GM18867 (cell line): ENCODE results near the gene GABPB1.

Experiments
- ATAC-seq: cut with Tn5 transposase; IDR thresholded peaks from one replicate; pipeline ENCODE4 v1.9.1; 2021; ENCODE audit warnings: mild to moderate bottlenecking, moderate library complexity; ENCODE audit not compliant: unreplicated experiment

Gene GABPB1

DNA sequence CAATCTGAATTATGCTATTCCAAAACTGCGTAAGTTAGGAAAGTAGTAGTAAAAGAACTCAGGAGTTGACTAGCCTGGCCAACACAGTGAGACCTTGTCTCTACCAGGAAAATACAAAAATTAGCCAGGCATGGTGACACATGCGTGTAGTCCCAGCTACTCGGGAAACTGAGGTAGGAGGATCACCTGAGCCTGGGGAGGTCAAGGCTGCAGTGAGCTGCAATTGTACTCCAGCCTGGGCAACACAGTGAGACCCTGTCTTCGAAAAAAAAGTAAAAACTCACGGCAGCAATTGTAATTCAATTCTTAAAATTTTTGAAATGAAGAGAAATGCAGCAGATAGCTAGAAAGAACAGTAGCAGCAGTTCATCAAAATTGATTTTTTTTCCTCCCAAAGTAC lies 9.7 kb downstream of the GABPB1 start:
- no peak for ATAC-seq

DNA sequence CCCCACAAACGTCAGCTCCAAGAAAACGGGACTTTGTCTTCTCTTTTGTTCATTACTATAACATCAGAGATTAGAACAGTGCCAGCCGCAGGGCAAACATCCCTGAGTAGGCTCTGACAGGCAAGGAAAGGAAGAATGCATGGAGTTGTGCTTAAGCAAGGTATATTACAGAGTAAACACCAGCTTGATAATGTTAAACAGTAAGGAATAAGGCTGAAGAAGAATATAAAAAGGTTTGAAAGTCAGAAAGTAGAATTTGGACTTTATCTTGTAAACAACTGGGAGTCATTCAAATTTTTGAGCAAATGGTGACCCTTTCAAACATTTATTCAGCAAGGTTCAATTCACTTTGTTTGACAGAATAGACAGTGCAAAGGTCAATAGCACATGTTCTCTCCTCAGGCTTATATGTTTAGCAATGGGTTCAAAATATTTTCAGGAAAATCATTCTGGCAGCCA lies 11.0 kb downstream of the GABPB1 start:
- ATAC-seq, result no peak

DNA sequence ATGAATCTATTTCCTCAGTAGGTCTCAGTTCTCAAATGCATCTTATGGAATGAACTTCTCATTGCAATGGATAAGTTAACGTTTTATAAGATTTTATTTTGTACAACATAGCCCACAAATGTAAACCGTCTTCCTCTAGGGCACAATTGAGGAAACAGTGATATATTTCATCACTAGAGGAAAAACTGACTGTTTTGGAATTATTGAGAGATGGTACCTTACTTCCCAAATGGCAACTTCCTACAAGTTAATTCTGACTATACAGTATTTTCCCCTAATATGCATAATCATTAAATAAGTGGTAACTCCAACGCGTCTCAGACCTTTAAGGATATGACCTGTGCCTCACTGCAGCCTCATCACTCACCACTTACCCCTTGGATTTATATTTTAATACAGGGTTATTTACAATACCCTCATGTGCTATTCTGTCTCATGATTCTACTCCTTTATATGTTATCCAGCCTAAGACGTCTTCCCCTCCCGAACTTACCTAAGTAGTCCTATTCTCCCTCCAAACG lies 13.3 kb downstream of the GABPB1 start:
- no peak for ATAC-seq

DNA sequence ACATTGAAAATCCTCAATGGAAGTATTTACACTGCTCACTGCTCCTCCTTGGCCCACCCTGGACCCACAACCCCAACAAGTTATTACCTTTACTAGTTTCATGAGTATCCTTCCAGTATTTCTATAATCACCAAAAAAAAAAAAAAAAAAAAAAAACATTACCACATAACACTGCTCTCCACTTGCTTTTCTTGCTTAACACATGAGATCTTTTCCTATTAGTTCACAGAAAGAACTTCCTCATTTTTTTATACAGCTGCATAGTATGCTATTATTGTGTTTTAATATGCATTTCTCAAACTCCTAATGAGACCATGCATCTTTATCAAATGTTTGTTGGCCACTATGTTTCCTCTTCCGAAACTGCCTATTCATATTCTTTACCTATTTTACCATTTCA lies 14.6 kb downstream of the GABPB1 start:
- ATAC-seq, result no peak

DNA sequence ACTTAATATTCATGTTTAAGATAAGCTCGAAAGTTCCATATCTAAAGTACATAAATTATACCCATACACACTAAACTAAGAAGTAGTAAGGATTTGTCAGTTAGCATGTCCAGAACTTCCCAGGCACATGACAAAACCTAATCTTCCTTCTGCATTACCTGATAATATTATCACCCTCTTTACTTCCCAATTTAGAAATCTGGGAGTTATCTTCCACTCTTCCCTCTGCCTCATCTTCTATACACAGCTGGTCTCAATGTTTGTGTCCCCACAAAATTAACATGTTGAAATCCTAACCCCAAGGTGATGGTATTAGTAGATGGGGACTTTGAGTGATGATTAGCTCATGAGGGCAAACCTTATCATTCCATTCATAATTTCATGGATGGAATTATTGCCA lies 15.3 kb downstream of the GABPB1 start:
- ATAC-seq, result no peak

DNA sequence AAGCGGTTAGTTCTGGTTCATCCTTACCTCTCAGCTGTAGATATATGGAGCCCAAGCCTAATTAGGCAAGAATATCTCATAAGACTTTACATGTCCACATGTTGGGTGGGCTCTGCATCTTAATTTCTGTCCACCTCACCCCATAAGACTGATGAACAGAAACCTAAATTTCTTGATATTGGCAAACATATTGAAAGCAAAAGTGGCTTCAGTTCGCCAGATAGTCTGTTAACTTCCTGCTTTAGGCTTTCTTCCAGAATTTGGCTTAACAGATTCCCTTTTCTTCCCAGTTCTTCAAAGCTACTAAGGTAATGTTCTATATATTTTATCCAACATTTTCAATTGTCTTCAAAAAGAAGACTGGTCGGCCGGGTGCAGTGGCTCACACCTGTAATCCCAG lies 19.7 kb downstream of the GABPB1 start:
- ATAC-seq, result no peak

DNA sequence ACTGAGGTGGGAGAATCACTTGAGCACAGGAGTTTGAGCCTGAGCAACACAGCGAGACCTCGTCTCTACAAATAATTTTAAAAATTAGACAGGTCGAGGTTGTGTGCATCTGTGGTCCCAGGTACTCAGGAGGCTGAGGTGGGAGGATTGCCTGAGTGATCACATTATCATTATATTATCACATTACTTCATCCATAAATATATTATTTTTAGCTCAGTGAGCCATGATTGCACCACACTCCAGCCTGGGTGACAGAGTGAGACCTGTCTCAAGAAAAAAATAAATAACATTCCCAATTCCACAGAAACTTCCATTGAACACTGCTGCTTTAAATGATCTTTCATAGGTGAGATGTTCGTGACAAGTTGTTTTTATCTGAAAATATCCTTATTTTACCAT lies 21.8 kb downstream of the GABPB1 start:
- ATAC-seq, result no peak

DNA sequence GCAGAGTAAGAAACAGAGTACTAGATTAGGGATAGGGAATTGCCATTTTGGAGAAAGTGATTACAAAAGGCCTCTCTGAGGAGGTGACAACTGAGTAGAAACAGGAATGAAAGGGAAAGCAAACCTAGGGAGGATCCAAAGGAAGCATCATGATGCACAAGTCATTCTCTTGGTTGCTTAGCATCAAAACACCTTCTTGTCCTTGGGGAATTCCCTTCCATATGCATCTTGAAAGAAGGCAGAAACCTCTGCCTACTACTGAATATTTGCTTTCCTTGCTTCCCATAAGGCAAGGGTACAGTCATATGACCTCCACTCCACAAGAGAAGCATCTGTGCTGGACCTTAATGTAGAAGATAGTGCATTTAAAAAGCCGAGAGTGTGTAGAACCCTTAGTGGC lies 24.1 kb downstream of the GABPB1 start:
- ATAC-seq, result no peak

DNA sequence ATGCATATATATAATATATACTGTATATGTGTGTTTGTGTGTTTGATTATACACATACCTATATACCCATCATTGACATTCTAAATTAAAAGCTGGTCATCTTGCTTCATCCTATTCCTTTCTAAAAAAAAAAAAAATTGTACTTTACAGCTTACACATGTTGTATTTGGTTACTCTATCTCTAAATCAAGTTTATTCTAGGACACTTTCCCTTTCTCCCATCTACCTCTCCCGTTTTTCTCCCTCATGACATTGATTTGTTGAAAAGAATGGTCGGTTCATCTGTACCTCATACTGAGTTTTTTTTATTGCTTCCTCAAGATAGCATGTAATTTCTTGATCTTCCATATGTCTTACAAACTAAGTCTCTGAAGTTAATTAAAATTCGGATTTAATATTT lies 26.9 kb downstream of the GABPB1 start:
- ATAC-seq, result no peak

DNA sequence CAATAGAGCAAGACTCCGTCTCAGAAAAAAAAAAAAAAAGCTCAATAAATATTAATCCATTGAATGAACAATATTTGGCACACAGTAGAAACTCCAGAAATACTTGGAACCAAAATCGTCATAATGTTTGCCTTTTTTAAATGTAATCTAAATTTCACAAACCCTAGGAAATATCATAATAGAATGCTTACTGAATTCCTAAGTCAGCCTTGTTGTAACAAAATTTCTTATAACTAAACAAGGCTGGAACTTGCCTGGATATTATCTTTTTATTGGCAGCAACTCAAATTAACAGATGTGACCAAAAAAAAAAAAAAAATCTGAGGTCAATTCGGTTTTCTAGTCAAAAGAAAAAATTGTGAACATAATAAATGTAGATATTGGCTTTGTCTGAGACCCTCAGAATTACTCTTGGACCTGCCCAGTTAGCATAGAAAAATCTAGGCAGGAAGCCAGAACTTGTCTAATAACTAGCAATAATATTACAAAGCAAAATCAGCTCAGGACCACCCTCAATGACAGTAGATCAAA lies 33.3 kb downstream of the GABPB1 start:
- ATAC-seq, result no peak

DNA sequence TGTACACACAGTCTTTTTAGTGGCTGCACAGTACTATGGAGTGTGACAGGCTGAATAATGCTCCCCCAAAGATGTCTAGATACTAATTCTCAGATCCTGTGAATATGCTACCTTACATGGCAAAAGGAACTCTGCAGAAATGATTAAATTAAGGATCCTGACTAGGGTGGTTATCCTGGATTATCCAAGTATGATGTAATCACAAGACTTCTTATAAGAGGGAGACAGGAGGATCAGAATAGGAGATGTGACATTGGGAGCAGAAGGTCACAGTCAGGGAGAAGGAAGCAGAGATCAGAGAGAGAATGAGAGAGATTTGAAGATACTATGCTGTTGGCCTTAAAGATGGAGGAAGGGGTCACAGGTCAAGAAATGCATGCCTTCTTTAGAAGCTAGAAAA lies 34.5 kb downstream of the GABPB1 start:
- ATAC-seq, result no peak

DNA sequence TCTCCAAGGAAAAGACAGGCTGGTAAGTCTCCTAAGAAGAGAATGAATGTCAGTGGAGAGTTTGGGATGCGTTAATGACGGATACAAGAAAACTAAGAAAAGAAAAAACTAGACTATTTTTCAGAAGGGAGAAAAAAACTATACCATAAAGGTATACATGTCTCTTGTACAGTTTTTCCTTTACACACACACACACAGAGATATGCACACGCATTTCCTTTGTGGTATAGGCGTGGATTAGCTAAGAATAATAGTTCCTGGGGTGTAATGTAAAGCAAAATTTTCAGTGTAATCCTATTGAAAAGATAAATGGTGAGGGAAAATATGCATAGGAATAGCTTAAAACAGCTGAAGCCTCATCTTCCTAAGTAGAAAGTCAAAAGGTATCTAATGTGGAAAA lies 36.3 kb downstream of the GABPB1 start:
- no peak for ATAC-seq

DNA sequence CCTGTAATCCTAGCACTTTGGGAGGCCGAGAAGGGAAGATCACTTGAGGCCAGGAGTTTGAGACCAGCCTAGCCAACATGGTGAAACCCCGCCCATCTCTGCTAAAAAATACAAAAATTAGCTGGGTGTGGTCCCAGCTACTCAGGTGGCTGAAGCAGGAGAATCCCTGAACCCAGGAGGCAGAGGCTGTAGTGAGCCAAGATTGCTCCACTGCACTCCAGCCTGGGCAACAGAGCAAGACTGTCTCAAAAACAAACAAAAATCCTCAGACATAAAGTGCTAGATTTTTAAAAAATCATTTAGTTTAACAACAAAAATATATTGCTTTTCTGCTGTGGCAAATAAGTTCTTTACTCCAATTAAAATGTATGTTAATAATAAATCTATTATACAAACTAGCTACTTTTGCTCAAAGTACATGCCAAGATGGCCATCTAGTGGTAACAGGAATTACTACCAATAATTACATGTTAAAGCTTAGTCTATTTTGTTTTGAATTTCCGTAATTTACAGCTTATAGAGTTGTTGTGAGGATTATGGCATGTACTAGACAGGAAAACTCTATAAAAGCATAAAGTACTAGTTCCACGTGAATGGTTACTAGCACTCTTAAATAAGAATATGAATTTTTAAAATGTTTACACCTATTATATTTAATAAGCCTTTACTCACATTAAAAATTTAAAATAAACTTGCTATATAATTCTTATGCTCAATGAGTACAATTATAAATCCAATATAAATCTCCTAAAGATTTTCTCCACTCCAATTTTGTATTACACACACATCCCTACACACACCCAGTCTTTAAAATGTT lies 39.0 kb downstream of the GABPB1 start:
- no peak for ATAC-seq

DNA sequence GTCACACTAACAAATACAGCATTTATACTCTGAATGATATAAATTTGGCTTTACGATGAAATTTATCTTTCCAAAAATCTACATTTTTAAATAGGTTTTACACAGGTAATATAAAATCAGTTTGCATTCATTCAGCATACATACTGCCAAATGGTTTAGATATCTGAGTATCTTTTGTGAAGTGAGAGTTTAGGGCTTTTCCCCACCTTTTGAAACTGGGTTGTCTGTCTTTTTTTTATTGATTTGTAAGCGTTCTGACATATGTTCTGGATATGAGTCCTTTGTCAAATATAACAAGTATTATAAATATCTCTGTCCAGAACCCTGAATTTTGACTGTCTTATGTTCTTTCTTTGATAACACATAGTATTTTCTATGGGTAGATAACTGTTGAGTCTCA lies 42.4 kb downstream of the GABPB1 start:
- ATAC-seq, result no peak

DNA sequence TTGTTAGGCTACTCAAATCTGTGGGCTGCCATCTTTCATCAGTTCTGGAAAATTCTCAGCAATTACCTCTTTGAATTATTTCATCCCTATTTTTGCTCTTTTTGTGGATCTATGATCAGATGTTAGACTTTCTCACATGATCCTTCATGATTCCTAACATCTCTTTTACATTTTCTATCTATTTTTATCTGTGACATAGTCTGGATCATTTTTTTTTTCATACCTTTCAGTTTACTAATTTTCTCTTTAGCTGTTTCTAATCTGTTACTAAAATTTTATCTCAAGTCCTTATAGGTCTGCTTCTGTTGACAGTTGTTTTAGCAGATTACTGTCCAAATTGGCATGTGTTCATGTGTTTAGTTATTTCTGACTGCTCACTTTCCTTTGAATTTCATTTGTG lies 47.2 kb downstream of the GABPB1 start:
- ATAC-seq, result no peak

DNA sequence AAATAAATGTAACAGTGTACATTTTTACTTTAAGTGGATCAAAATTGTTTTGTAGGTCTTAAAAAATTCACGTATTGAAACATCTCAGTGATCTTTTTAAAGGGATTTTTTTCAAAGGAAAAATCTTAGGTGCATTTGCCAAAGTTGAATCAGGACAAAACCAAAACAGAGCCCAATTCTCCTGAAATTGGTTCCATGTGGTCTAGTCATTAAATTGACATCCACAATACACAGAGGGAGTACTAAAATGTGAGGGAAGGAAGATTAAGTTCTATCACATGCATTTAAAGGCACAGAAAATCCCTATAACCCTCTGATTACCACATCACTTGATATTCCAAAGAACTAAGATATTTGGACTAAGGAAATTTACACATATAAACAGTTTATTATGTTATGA lies 50.2 kb downstream of the GABPB1 start:
- ATAC-seq, result no peak

DNA sequence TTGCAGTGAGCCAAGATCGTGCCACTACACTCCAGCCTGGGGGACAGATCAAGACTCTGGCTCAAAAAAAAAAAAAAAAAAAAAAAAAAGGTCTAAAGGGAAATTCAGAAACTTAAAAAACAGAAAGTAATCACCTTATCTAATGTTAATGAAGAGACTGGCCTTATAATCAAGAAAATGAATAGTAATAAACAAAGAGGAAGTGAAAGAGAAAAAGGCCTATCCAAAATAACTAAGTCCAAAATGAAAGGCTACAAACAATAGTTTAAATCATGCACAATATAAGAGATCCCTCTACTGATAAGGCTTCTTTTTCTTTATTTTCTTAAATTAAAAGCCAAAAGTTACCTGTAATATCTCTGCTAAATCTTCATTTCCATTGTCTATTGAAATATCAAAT lies 52.4 kb downstream of the GABPB1 start:
- ATAC-seq, result no peak

DNA sequence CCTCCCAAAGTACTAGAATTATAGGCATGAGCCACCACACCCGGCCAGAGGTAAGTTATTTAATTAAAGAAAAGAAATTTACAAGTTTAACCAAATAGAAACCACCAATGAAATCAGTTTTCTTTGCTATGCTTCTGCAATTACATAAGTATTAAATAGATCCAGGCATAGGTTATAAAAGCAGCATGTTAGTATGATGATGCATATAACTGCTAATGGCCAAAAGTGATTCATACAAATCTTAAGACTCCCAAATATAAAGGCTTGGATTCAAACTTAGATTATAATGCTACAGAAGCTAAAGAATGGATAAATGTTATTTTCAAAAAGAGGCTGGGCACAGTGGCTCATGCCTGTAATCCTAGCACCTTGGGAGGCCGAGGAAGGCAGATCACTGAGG lies 56.7 kb downstream of the GABPB1 start:
- ATAC-seq, result no peak

DNA sequence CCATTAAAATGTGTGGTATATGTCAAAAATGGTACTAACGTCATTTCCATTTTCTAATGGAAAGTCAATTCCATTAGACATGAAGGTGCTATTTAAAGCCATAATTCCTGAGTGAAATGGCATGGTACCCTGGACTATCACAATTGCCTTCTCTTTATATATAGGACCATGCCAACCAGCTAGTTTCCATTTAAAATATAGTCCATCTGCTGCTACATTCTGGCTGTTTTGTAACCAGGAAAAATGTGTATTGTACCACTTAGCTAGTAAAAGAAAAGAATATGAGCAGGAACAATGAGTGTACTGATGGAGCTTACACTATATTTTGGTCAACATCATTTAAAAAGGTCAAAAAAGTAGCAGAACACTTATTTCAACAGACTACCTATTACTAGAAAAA lies 59.0 kb downstream of the GABPB1 start:
- ATAC-seq, result no peak

DNA sequence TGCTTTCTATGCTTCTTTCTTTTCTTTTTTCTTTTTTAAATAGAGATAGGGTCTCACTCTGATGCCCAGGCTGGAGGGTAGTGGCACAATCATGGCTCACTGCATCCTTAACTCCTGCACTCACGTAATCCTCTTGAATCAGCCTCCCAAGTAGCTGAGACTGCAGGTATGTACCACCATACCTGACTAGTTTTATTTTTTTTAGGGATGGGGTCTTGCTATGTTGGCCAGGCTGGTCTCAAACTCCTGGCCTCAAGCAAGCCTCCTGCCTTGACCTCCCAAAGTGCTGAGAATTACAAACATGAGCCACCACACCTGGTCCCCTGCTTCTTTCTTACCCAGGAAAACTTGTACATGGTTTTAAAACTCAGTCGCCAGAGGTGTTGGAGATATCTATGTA lies 65.2 kb downstream of the GABPB1 start:
- ATAC-seq, result no peak

DNA sequence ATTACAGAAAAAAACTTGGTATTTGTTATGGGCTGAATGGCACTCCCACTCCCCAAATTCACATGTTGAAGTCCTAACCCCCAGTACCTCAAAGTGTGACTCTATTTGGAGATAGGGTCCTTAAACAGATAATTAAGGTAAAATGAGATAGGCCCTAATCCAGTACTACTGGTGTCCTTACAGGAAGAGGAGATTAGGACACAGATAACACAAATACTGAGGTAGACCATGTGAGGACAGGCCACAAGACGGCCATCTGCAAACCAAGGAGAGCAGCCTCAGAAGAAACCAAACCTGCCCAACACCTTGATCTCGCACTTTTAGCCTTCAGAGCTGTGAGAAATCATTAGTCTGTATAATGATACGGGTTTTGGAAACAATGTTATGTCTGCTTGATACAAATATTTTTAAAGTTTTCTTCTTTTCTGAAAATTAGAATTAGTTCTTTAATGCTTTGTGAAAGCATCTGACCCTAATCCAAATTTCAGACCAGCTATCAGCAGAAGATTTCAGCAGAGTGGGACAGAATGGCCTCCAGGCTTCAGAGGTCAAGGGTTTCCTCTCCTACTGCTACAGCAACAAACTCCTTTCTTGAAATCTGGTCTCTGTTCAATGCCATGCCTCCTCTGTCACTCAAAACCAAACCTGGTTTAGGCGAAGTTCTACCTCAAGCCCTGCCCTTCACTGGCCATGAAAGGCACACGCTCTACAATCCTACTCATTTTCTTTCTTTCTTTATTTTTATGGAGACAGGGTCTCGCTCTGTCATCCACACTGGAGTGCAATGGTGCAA lies 67.5 kb downstream of the GABPB1 start:
- no peak for ATAC-seq

DNA sequence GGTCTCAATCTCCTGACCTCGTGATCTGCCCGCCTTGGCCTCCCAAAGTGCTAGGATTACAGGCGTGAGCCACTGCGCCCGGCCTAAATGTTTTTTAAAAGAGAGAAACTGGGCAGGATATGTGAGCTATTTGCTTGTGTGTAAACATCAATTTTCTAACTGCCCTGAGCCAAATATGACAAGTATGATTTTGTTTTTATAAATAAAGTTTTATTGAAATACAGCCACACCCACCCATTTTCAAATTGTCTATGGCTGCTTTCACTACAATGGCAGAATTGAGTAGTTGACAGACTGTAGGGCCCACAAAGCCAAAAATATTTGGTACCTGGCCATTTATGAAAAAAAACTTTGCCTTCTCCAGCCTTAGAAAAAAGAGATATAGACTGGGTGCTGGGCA lies 73.6 kb downstream of the GABPB1 start:
- no peak for ATAC-seq
